GM21360 (cell line): Measurements from ENCODE around the gene C8G.

Experiments
- ATAC-seq: cut with Tn5 transposase; IDR thresholded peaks from one replicate; pipeline ENCODE4 v1.9.1; 2021; ENCODE audit warnings: mild to moderate bottlenecking, moderate library complexity; ENCODE audit not compliant: unreplicated experiment

C8G gene

GRCh38 chr9:136952876-136953770, 8.1 kb downstream of the C8G start:
- no peak for ATAC-seq

- ATAC-seq, result no peak
Measured at GRCh38 chr9:136953771-136954269, 8.8 kb downstream of the C8G start.

- no peak for ATAC-seq
Measured at GRCh38 chr9:136954270-136955083, 9.4 kb downstream of the C8G start.

GRCh38 chr9:136955202-136955942, 10.3 kb downstream of the C8G start:
- no peak for ATAC-seq

GRCh38 chr9:136955943-136956335, 10.9 kb downstream of the C8G start:
- no peak for ATAC-seq

GRCh38 chr9:136956604-136957003, 11.6 kb downstream of the C8G start:
- ATAC-seq, result no peak

GRCh38 chr9:136957461-136957860, 12.4 kb downstream of the C8G start:
- no peak for ATAC-seq

GRCh38 chr9:136957901-136958300, 12.9 kb downstream of the C8G start:
- ATAC-seq, result no peak

GRCh38 chr9:136958473-136958872, 13.4 kb downstream of the C8G start:
- ATAC-seq, result no peak

- ATAC-seq, result no peak
Measured at GRCh38 chr9:136958898-136959850, 14.1 kb downstream of the C8G start.

GRCh38 chr9:136960212-136960937, 15.3 kb downstream of the C8G start:
- ATAC-seq, result no peak

- no peak for ATAC-seq
Measured at GRCh38 chr9:136960938-136961275, 15.9 kb downstream of the C8G start.

- ATAC-seq, result no peak
Measured at GRCh38 chr9:136961279-136962065, 16.4 kb downstream of the C8G start.

GRCh38 chr9:136962163-136962562, 17.1 kb downstream of the C8G start:
- ATAC-seq, result no peak

- ATAC-seq, result no peak
Measured at GRCh38 chr9:136962701-136963248, 17.7 kb downstream of the C8G start.

- ATAC-seq, result no peak
Measured at GRCh38 chr9:136963341-136963740, 18.3 kb downstream of the C8G start.

GRCh38 chr9:136963751-136964150, 18.7 kb downstream of the C8G start:
- no peak for ATAC-seq

GRCh38 chr9:136964171-136964689, 19.2 kb downstream of the C8G start:
- ATAC-seq, result no peak
